GM19043 (cell line): ENCODE measurements around the gene DDR1.

Source experiments
- ATAC-seq: cut with Tn5 transposase; IDR thresholded peaks from one replicate; pipeline ENCODE4 v1.9.1; 2021; ENCODE audit warnings: low read depth; ENCODE audit not compliant: unreplicated experiment

Gene DDR1

GRCh38 chr6:30879684-30880427, 4.5 kb upstream of the DDR1 start:
- ATAC-seq = no peak

GRCh38 chr6:30880698-30881252, 3.5 kb upstream of the DDR1 start:
- ATAC-seq = no peak

- ATAC-seq = no peak
These were observed 2.7 kb upstream of the DDR1 start for GRCh38 chr6:30881392-30882203.

GRCh38 chr6:30882204-30882758, 2.0 kb upstream of the DDR1 start:
- no peak for ATAC-seq

- ATAC-seq = no peak
These were observed 1.3 kb upstream of the DDR1 start for GRCh38 chr6:30882759-30883684.

- no peak for ATAC-seq
These were observed 482 bp downstream of the DDR1 start for GRCh38 chr6:30884521-30885480.

- no peak for ATAC-seq
These were observed 1.2 kb downstream of the DDR1 start for GRCh38 chr6:30885481-30885998.

- no peak for ATAC-seq
These were observed 1.9 kb downstream of the DDR1 start for GRCh38 chr6:30885999-30886896.

GRCh38 chr6:30886897-30887255, 2.6 kb downstream of the DDR1 start:
- ATAC-seq = no peak

- ATAC-seq = no peak
These were observed 3.8 kb downstream of the DDR1 start for GRCh38 chr6:30887901-30888815.

GRCh38 chr6:30888816-30889495, 4.6 kb downstream of the DDR1 start:
- no peak for ATAC-seq

- ATAC-seq = no peak
These were observed 5.2 kb downstream of the DDR1 start for GRCh38 chr6:30889496-30889885.

GRCh38 chr6:30889921-30890645, 5.8 kb downstream of the DDR1 start:
- no peak for ATAC-seq

GRCh38 chr6:30890646-30891449, 6.5 kb downstream of the DDR1 start:
- no peak for ATAC-seq

- no peak for ATAC-seq
These were observed 7.1 kb downstream of the DDR1 start for GRCh38 chr6:30891450-30891723.
